H9 (cell line): ENCODE measurements around the gene ST6GALNAC1. TPM values are rescaled to one million over a fixed set of nuclear protein-coding genes. Genes with fewer than 3 reads are reported as not detected.

Experiments
- DNase-seq: peaks from one replicate; pipeline ENCODE4 v3.0.0-alpha.2; 2017
- H2AFZ ChIP-seq: one replicate; pipeline ENCODE4 v1.6.1; 2013; ENCODE audit warnings: mild to moderate bottlenecking, low read length, control low read depth, moderate library complexity
- H2AK5ac ChIP-seq: 2 replicates; pipeline ENCODE4 v1.6.1; 2013; ENCODE audit warnings: low read length, control low read depth, mixed read lengths; ENCODE audit not compliant: insufficient read length
- H2BK120ac ChIP-seq: one replicate; pipeline ENCODE4 v1.6.1; 2013; ENCODE audit warnings: low read depth, mild to moderate bottlenecking, low read length, control low read depth, inconsistent platforms; ENCODE audit not compliant: poor library complexity, severe bottlenecking
- H2BK12ac ChIP-seq: 2 replicates; pipeline ENCODE4 v1.6.1; 2013; ENCODE audit warnings: low read length, control low read depth, mixed read lengths, low read depth; ENCODE audit not compliant: insufficient read length
- H2BK15ac ChIP-seq: 2 replicates; pipeline ENCODE4 v1.6.1; 2013; ENCODE audit warnings: low read depth, low read length, control low read depth
- H2BK20ac ChIP-seq: one replicate; pipeline ENCODE4 v1.6.1; 2013; ENCODE audit warnings: low read depth, mild to moderate bottlenecking, low read length, control low read depth, inconsistent platforms; ENCODE audit not compliant: poor library complexity, severe bottlenecking
- H2BK5ac ChIP-seq: 2 replicates; pipeline ENCODE4 v1.6.1; 2013; ENCODE audit warnings: low read length, control low read depth, mixed read lengths; ENCODE audit not compliant: insufficient read length
- H3K14ac ChIP-seq: 2 replicates; pipeline ENCODE4 v1.6.1; 2013; ENCODE audit warnings: low read length, control low read depth; ENCODE audit not compliant: insufficient read depth
- H3K18ac ChIP-seq: 2 replicates; pipeline ENCODE4 v1.6.1; 2013; ENCODE audit warnings: low read depth, mild to moderate bottlenecking, mixed read lengths, low read length, control low read depth; ENCODE audit not compliant: insufficient read length
- H3K23ac ChIP-seq: 2 replicates; pipeline ENCODE4 v1.6.1; 2013; ENCODE audit warnings: low read length, control low read depth, mixed read lengths, low read depth; ENCODE audit not compliant: insufficient read length
- H3K23me2 ChIP-seq: 2 replicates; pipeline ENCODE4 v1.6.1; 2013; ENCODE audit warnings: low read depth, mild to moderate bottlenecking, mixed read lengths, low read length, control low read depth; ENCODE audit not compliant: insufficient read length, poor library complexity, severe bottlenecking
- H3K27ac ChIP-seq: 2 replicates; pipeline ENCODE4 v1.5.1; 2013; ENCODE audit warnings: low read length, control low read depth, mixed read lengths, low read depth; ENCODE audit not compliant: insufficient read length
- H3K27me3 ChIP-seq: 2 replicates; pipeline ENCODE4 v1.6.1; 2013; ENCODE audit warnings: low read length, control low read depth, inconsistent platforms; ENCODE audit not compliant: insufficient read depth
- H3K4ac ChIP-seq: 2 replicates; pipeline ENCODE4 v1.6.1; 2013; ENCODE audit warnings: low read depth, mild to moderate bottlenecking, control low read depth, inconsistent platforms, low read length, moderate library complexity
- H3K4me1 ChIP-seq: 2 replicates; pipeline ENCODE4 v1.6.1; 2013; ENCODE audit warnings: low read length, control low read depth, inconsistent platforms; ENCODE audit not compliant: insufficient read depth
- H3K4me2 ChIP-seq: 2 replicates; pipeline ENCODE4 v1.6.1; 2013; ENCODE audit warnings: low read length, control low read depth, mixed read lengths; ENCODE audit not compliant: insufficient read length, insufficient read depth
- H3K56ac ChIP-seq: 2 replicates; pipeline ENCODE4 v1.6.1; 2013; ENCODE audit warnings: low read depth, mild to moderate bottlenecking, mixed read lengths, low read length, control low read depth; ENCODE audit not compliant: insufficient read length
- H3K79me1 ChIP-seq: 2 replicates; pipeline ENCODE4 v1.6.1; 2013; ENCODE audit warnings: low read depth, mild to moderate bottlenecking, moderate library complexity, low read length, control low read depth, inconsistent platforms; ENCODE audit not compliant: insufficient read depth, poor library complexity, severe bottlenecking
- H3K79me2 ChIP-seq: 2 replicates; pipeline ENCODE4 v1.6.1; 2013; ENCODE audit warnings: low read length, control low read depth, inconsistent platforms; ENCODE audit not compliant: insufficient read depth
- H3K9ac ChIP-seq: 2 replicates; pipeline ENCODE4 v1.6.1; 2013; ENCODE audit warnings: low read length, control low read depth, mixed read lengths; ENCODE audit not compliant: insufficient read length; ENCODE audit errors: extremely low read depth
- H3K9me3 ChIP-seq: one replicate; pipeline ENCODE4 v1.6.1; 2013; ENCODE audit warnings: low read depth, low read length, inconsistent platforms; ENCODE audit not compliant: control insufficient read depth
- H3T11ph ChIP-seq: one replicate; pipeline ENCODE4 v1.6.1; 2013; ENCODE audit warnings: mild to moderate bottlenecking, low read length, control low read depth, inconsistent platforms
- H4K20me1 ChIP-seq: one replicate; pipeline ENCODE4 v1.6.1; 2013; ENCODE audit not compliant: control insufficient read depth, insufficient read length, insufficient read depth
- H4K5ac ChIP-seq: 2 replicates; pipeline ENCODE4 v1.6.1; 2013; ENCODE audit warnings: low read depth, mild to moderate bottlenecking, mixed read lengths, low read length, control low read depth; ENCODE audit not compliant: insufficient read length
- H4K8ac ChIP-seq: replicated peaks from 2 replicates; pipeline ENCODE4 v1.6.1; 2013; ENCODE audit warnings: low read length, control low read depth, mixed read lengths, low read depth; ENCODE audit not compliant: insufficient read length
- H4K91ac ChIP-seq: 2 replicates; pipeline ENCODE4 v1.6.1; 2013; ENCODE audit warnings: low read depth, mild to moderate bottlenecking, moderate library complexity, mixed read lengths, low read length, control low read depth; ENCODE audit not compliant: insufficient read length
- H3K27ac Mint-ChIP-seq, 3 experiments: 2 replicates in 2 of 3; 3 replicates in 1 of 3; pipeline ENCODE4 v1.8.0; 2020 to 2021; ENCODE audit warnings: mixed read lengths in 3 of 3, mild to moderate bottlenecking in 1 of 3, moderate library complexity in 1 of 3
- H3K27me3 Mint-ChIP-seq: 2 replicates; pipeline ENCODE4 v1.8.0; 2021; ENCODE audit warnings: low read depth, mild to moderate bottlenecking, moderate library complexity, mixed read lengths
- H3K36me3 Mint-ChIP-seq, 3 experiments: 2 replicates in 2 of 3; 3 replicates in 1 of 3; pipeline ENCODE4 v1.8.0; 2020 to 2021; ENCODE audit warnings: low read depth in 3 of 3, mixed read lengths in 3 of 3; ENCODE audit not compliant: insufficient read depth in 1 of 3
- H3K4me1 Mint-ChIP-seq, 2 experiments: 2 replicates each; pipeline ENCODE4 v1.8.0; 2020; ENCODE audit warnings: mixed read lengths in 2 of 2
- H3K4me3 Mint-ChIP-seq, 2 experiments: 2 replicates in 1 of 2; 3 replicates in 1 of 2; pipeline ENCODE4 v1.8.0; 2020 to 2021; ENCODE audit warnings: mild to moderate bottlenecking in 2 of 2, mixed read lengths in 2 of 2, moderate library complexity in 1 of 2
- H3K9me3 Mint-ChIP-seq, 2 experiments: 2 replicates in 1 of 2; 3 replicates in 1 of 2; pipeline ENCODE4 v1.8.0; 2020; ENCODE audit warnings: mild to moderate bottlenecking in 2 of 2, mixed read lengths in 2 of 2, moderate library complexity in 1 of 2
- WGBS: extraction: QIAGEN DNeasy Blood & Tissue Kit; methylation state at CpG from one replicate; pipeline ENCODE4 v1.1.7; 2013; ENCODE audit warnings: missing lambda C conversion rate, low lambda C conversion rate, mixed read lengths; ENCODE audit not compliant: insufficient read length; ENCODE audit errors: extremely low coverage; 5-methylcytosine and 5-hydroxymethylcytosine counted together
- total RNA-seq: library from RNA; stranded (reverse); gene quantifications from 2 replicates; pipeline ENCODE4 v1.2.1, GENCODE V29; 2021
- TF ChIP-seq, protein P1 (sequence below): fragments of 200-600 bp; sonication (generic); conservative IDR thresholded peaks from 3 replicates; pipeline ENCODE4 v1.8.0; 2021; ENCODE audit warnings: antibody characterized with exemption, mild to moderate bottlenecking

ST6GALNAC1 gene
- total RNA-seq, 1 experiment from 2014 or later = not detected

DNA sequence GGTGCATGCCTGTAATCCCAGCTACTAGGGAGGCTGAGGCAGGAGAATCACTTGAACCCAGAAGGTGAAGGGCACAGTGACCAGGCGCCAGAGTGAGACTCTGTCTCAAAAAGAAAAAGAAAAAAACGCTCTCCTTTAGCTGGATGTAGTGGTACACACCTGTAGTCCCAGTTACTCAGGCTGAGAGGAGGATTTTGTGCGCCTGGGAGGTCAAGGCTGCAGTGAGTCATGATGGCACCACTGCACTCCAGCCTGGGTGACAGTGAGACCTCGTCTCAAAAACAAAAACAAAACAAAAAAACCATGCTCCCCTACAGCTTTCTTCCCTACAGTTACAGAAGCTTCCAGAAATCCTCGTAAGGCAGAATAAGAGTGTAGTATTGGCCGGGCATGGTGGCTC is 33.1 kb upstream of the ST6GALNAC1 start:
- Mint-ChIP-seq H3K4me3 (no peak overlapping the region), H3K36me3 (no peaks in the 10 kb centered on the region; a peak in 1 of 7 replicates), H3K9me3 (no peaks in the 10 kb centered on the region), H3K4me1 (peaks cover 9 to 13% of the 10 kb centered on the region in 2 experiments), H3K27me3 (no peaks in the 10 kb centered on the region; the same call in 1 of the 2 replicates), H3K27ac (no peak overlapping the region)
- Histone ChIP-seq H2BK12ac (no peak overlapping the region), H3K4ac (no peak overlapping the region), H3K9me3 (no peaks in the 10 kb centered on the region), H4K5ac (no peak overlapping the region), H2AFZ (no peak overlapping the region), H4K8ac (no peak overlapping the region), H3K14ac (no peak overlapping the region), H2AK5ac (no peak overlapping the region), H2BK15ac (no peak overlapping the region), H3K79me1 (no peaks in the 10 kb centered on the region), H3K79me2 (no peaks in the 10 kb centered on the region), H3K27me3 (no peaks in the 10 kb centered on the region), H3K4me2 (no peak overlapping the region), H3T11ph (no peak overlapping the region), H3K27ac (no peak overlapping the region), H2BK120ac (no peak overlapping the region), H3K23me2 (peaks cover 4% of the 10 kb centered on the region), H4K91ac (no peak overlapping the region), H2BK20ac (no peak overlapping the region), H3K9ac (no peak overlapping the region), H4K20me1 (no peaks in the 10 kb centered on the region), H2BK5ac (no peak overlapping the region), H3K23ac (no peak overlapping the region), H3K56ac (no peak overlapping the region), H3K18ac (no peak overlapping the region), H3K4me1 (peaks cover 4% of the 10 kb centered on the region; the same call in 1 of the 2 replicates)
- DNase-seq = no peak
- TF ChIP-seq, protein P1, sequence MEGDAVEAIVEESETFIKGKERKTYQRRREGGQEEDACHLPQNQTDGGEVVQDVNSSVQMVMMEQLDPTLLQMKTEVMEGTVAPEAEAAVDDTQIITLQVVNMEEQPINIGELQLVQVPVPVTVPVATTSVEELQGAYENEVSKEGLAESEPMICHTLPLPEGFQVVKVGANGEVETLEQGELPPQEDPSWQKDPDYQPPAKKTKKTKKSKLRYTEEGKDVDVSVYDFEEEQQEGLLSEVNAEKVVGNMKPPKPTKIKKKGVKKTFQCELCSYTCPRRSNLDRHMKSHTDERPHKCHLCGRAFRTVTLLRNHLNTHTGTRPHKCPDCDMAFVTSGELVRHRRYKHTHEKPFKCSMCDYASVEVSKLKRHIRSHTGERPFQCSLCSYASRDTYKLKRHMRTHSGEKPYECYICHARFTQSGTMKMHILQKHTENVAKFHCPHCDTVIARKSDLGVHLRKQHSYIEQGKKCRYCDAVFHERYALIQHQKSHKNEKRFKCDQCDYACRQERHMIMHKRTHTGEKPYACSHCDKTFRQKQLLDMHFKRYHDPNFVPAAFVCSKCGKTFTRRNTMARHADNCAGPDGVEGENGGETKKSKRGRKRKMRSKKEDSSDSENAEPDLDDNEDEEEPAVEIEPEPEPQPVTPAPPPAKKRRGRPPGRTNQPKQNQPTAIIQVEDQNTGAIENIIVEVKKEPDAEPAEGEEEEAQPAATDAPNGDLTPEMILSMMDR = no peak
- no CpG with 5 or more reads among the region's 6 CpGs for WGBS
